Measurements from ENCODE around the gene UBE2G2.

DNA sequence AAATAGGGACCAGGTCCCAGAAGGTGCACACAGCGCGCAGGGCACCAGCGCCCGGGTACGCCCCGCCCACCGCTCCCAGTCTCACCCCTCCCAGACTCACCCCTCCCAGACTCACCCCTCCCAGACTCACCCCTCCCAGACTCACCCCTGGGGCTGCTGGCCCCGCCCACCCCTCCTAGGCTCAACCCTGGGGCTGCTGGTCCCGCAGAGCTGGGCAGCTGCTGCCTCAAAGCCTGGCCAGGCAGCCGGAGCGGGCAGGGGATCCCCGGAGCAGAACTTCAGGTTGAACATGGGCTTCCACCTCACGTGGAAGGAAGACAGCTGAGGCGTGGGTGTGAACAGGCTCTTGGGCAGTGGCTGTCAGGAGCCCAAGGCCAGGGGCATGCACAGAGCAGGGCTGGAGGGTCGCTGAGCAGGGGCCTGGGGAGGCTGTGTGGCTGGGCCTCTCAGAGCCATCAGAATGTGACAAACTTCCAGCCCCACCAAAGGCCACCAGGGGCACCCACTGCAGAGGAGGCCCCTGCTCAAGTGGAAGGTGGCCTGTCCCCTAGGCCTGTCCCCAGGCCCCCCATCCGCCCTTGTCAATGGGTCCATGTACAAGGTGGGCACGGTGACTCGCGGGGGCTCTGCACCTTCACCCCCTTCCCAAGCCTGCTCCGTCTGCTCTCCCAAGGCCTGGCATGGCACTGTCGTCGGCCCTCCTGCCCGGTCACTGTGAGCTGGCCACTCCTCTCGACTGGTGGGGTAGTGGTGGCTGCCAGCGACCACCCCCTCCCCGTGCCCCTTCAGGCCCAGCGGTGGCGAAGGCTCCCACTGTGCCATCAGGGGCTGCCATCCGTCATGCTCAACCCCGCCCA, 36.6 kb upstream of the UBE2G2 start:
- TF ChIP-seq, protein P1, sequence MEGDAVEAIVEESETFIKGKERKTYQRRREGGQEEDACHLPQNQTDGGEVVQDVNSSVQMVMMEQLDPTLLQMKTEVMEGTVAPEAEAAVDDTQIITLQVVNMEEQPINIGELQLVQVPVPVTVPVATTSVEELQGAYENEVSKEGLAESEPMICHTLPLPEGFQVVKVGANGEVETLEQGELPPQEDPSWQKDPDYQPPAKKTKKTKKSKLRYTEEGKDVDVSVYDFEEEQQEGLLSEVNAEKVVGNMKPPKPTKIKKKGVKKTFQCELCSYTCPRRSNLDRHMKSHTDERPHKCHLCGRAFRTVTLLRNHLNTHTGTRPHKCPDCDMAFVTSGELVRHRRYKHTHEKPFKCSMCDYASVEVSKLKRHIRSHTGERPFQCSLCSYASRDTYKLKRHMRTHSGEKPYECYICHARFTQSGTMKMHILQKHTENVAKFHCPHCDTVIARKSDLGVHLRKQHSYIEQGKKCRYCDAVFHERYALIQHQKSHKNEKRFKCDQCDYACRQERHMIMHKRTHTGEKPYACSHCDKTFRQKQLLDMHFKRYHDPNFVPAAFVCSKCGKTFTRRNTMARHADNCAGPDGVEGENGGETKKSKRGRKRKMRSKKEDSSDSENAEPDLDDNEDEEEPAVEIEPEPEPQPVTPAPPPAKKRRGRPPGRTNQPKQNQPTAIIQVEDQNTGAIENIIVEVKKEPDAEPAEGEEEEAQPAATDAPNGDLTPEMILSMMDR (IDR thresholded peaks at IDR 0.05) = no peak
- no peak for TF ChIP-seq POLR2A (IDR thresholded peaks at IDR 0.05)

Measured in heart left ventricle (tissue), 13 donors.